ENCODE data around the gene MAML2.

MAML2 gene

GRCh38 chr11:96342961-96343711 lies at the start of gene MAML2:
Gene MAML2, minus strand, starts transcription at chr11:96343195. Its CDS starts 1,300 bp downstream, at chr11:96341895.
- DNase-seq, result peak; percentile 78

- no peak for DNase-seq
Measured at GRCh38 chr11:96391698-96392307, 48.8 kb upstream of the MAML2 start.

- no peak for DNase-seq
Measured at GRCh38 chr11:96390488-96390792, 47.4 kb upstream of the MAML2 start.

GRCh38 chr11:96389720-96390487 lies 46.9 kb upstream of the MAML2 start, which contains the start of the genes CCDC82 and JRKL:
Gene CCDC82, minus strand, starts transcription at chr11:96389912. Its CDS starts 5,165 bp downstream, at chr11:96384747.
Gene JRKL, plus strand, starts transcription at chr11:96390013. Its CDS starts 637 bp downstream, at chr11:96390650.
- peak; percentile 77 for DNase-seq

GRCh38 chr11:96388891-96389719 lies 46.1 kb upstream of the MAML2 start:
- DNase-seq, result peak; percentile 49

GRCh38 chr11:96385187-96385586 lies 42.2 kb upstream of the MAML2 start:
- no peak for DNase-seq

GRCh38 chr11:96384156-96384555 lies 41.2 kb upstream of the MAML2 start:
- DNase-seq, result no peak

GRCh38 chr11:96376796-96377195 lies 33.8 kb upstream of the MAML2 start:
- no peak for DNase-seq

GRCh38 chr11:96373826-96374225 lies 30.8 kb upstream of the MAML2 start:
- DNase-seq, result no peak

- DNase-seq, result no peak
Measured at GRCh38 chr11:96367342-96367741, 24.3 kb upstream of the MAML2 start.

GRCh38 chr11:96366024-96366423 lies 23.0 kb upstream of the MAML2 start:
- no peak for DNase-seq

- DNase-seq, result no peak
Measured at GRCh38 chr11:96365493-96365892, 22.5 kb upstream of the MAML2 start.

- DNase-seq, result no peak
Measured at GRCh38 chr11:96361778-96362177, 18.8 kb upstream of the MAML2 start.

- no peak for DNase-seq
Measured at GRCh38 chr11:96358321-96358720, 15.3 kb upstream of the MAML2 start.

- DNase-seq, result no peak
Measured at GRCh38 chr11:96357794-96358193, 14.8 kb upstream of the MAML2 start.

GRCh38 chr11:96356848-96357247 lies 13.9 kb upstream of the MAML2 start:
- no peak for DNase-seq

GRCh38 chr11:96342014-96342960 lies 708 bp downstream of the MAML2 start:
- DNase-seq, result no peak

GRCh38 chr11:96341211-96342013 lies 1.6 kb downstream of the MAML2 start:
- no peak for DNase-seq

- no peak for DNase-seq
Measured at GRCh38 chr11:96340555-96340885, 2.5 kb downstream of the MAML2 start.

GRCh38 chr11:96339706-96340554 lies 3.1 kb downstream of the MAML2 start:
- no peak for DNase-seq

All from DMS 273 treated with DMSO at 0.1 percent for 48 hours (cell line).